BE2C (cell line): ENCODE data around the gene ZC3H12D.

Source experiments
- DNase-seq: peaks from one replicate; pipeline ENCODE4 v3.0.0-alpha.2; 2020
- H3K27me3 ChIP-seq: fragments of 250-450 bp; sonication (Bioruptor Pico); 2 replicates; pipeline ENCODE4 v1.5.1; 2020; ENCODE audit warnings: mild to moderate bottlenecking
- H3K36me3 ChIP-seq: fragments of 250-450 bp; sonication (Bioruptor Pico); 2 replicates; pipeline ENCODE4 v1.5.1; 2020; ENCODE audit warnings: mild to moderate bottlenecking
- H3K4me1 ChIP-seq: fragments of 250-450 bp; sonication (Bioruptor Pico); 2 replicates; pipeline ENCODE4 v1.5.1; 2020
- H3K4me3 ChIP-seq: 2 replicates; pipeline ENCODE4 v1.5.1; 2011; ENCODE audit warnings: low read depth, low read length
- H3K9me3 ChIP-seq: fragments of 250-450 bp; sonication (Bioruptor Pico); 2 replicates; pipeline ENCODE4 v1.5.1; 2020
- CTCF ChIP-seq: IDR thresholded peaks from 2 replicates; pipeline ENCODE4 v1.5.1; 2012; ENCODE audit warnings: mild to moderate bottlenecking, low read depth, low read length

Gene ZC3H12D

GRCh38 chr6:149508485-149508884 lies 23.7 kb upstream of the ZC3H12D start:
- Histone ChIP-seq H3K27me3 (no peaks in the 10 kb centered on the region), H3K4me1 (peaks cover 4% of the 10 kb centered on the region), H3K9me3 (no peaks in the 10 kb centered on the region), H3K36me3 (peaks cover 15% of the 10 kb centered on the region), H3K4me3 (no peak overlapping the region)
- DNase-seq: no peak
- no peak for TF ChIP-seq CTCF

- no peaks in the 10 kb centered on the region for H3K9me3 ChIP-seq
- DNase-seq: no peak
- peaks cover 4% of the 10 kb centered on the region for H3K4me1 ChIP-seq
- no peaks in the 10 kb centered on the region for H3K27me3 ChIP-seq
- TF ChIP-seq CTCF: no peak
- no peak overlapping the region for H3K4me3 ChIP-seq
- H3K36me3 ChIP-seq: no peaks in the 10 kb centered on the region; the same call in 1 of the 2 replicates
Observed at GRCh38 chr6:149503872-149504271, 19.1 kb upstream of the ZC3H12D start.

- Histone ChIP-seq H3K9me3 (no peaks in the 10 kb centered on the region), H3K4me1 (peaks cover under 1% of the 10 kb centered on the region), H3K4me3 (no peak overlapping the region), H3K36me3 (no peaks in the 10 kb centered on the region; the same call in 1 of the 2 replicates), H3K27me3 (no peaks in the 10 kb centered on the region)
- TF ChIP-seq CTCF: no peak
- DNase-seq: no peak
Observed at GRCh38 chr6:149503276-149503675, 18.5 kb upstream of the ZC3H12D start.

GRCh38 chr6:149501768-149502167 lies 17.0 kb upstream of the ZC3H12D start:
- H3K36me3 ChIP-seq: no peaks in the 10 kb centered on the region
- no peak for TF ChIP-seq CTCF
- H3K4me1 ChIP-seq: no peaks in the 10 kb centered on the region
- H3K9me3 ChIP-seq: no peaks in the 10 kb centered on the region
- no peaks in the 10 kb centered on the region for H3K27me3 ChIP-seq
- DNase-seq: no peak
- no peak overlapping the region for H3K4me3 ChIP-seq

DNA sequence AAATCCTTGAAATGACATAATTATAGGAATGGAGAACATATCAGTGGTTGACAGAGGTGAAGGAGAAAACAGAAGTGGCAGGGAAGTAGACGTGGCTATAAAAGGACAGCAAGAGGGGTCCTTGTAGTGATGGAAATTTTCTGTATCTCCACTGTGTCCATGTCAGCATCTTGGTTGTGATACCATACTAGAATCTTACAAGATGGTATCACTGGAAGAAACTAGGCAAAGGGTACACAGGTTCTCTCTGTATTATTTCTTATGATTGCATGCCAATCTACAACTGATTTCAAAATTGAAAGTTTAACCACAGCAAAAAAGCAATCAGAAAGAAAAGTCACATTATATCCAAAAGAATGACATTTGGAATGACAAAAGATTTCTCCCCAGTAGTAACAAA lies 16.4 kb upstream of the ZC3H12D start:
- no peaks in the 10 kb centered on the region for H3K4me1 ChIP-seq
- H3K36me3 ChIP-seq: no peaks in the 10 kb centered on the region
- no peak for DNase-seq
- no peak overlapping the region for H3K4me3 ChIP-seq
- no peaks in the 10 kb centered on the region for H3K27me3 ChIP-seq
- H3K9me3 ChIP-seq: no peaks in the 10 kb centered on the region
- TF ChIP-seq CTCF: no peak

DNA sequence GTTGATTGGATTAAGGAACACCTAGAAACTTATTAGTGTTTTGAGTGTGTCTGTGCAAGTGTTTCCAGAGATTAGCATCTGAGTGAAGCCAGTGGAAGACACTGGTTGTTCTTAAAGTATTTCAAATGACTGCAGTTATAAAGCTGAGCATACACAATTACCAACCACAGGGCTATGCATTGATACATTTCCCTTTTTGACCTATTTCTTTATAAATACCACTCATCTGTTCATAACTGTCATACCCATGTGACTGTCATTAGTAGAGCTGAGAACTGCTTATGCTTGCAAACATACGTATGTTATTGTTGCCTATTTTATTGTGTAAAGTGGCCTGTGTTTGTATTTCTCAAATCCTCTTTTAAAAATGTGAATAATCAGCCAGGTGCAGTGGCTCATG lies 15.3 kb upstream of the ZC3H12D start:
- no peak for TF ChIP-seq CTCF
- H3K9me3 ChIP-seq: no peaks in the 10 kb centered on the region
- no peaks in the 10 kb centered on the region for H3K36me3 ChIP-seq
- no peaks in the 10 kb centered on the region for H3K4me1 ChIP-seq
- H3K27me3 ChIP-seq: no peaks in the 10 kb centered on the region
- H3K4me3 ChIP-seq: no peak overlapping the region
- no peak for DNase-seq
